T47D (cell line): Measurements from ENCODE around the gene MDM1.

Experiments
- DNase-seq, 2 experiments: peaks; one replicate each; pipeline versions ENCODE4 v3.0.0 to v3.0.0-alpha.2; 2011 to 2012; ENCODE audit warnings: low read depth in 1 of 2, low spot score in 1 of 2
- JUND ChIP-seq: IDR thresholded peaks from 2 replicates; pipeline ENCODE4 v1.6.1; 2012; ENCODE audit warnings: low read depth
- in situ Hi-C: cut with HindIII; loops from 2 replicates; pipeline ENCODE4 v1.10.0; 2016; ENCODE audit warnings: low sequenced_read_pairs, low pct_unique_long_range_greater_than_20kb

Gene MDM1

DNA sequence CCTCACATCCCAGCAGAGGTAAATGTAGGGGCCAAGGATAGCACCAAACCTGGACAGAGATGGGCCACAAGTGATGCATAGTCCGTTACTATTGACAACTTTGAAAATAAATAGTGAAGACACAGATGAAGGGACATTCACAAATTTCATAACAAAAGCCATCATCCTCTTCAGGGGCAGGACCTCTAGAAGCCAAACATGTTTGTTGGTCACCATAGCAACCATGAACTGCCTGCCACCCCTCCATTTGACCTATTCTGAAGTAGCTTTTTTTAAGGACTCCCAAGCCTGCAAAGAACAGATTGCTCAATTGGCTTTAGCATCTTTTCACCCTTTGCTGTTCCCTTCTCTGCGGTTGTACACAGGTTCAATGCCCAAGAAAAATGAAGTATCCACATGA is 35.7 kb upstream of the MDM1 start:
- in situ Hi-C loops, result no loop called here
- TF ChIP-seq JUND, result no peak

GRCh38 chr12:68367116-68367515 is 35.0 kb upstream of the MDM1 start:
- no peak for DNase-seq
- TF ChIP-seq JUND, result no peak
- in situ Hi-C loops, result no loop called here

More for the DNA sequence above, 35.7 kb upstream of the MDM1 start:
- DNase-seq, result no peak

DNA sequence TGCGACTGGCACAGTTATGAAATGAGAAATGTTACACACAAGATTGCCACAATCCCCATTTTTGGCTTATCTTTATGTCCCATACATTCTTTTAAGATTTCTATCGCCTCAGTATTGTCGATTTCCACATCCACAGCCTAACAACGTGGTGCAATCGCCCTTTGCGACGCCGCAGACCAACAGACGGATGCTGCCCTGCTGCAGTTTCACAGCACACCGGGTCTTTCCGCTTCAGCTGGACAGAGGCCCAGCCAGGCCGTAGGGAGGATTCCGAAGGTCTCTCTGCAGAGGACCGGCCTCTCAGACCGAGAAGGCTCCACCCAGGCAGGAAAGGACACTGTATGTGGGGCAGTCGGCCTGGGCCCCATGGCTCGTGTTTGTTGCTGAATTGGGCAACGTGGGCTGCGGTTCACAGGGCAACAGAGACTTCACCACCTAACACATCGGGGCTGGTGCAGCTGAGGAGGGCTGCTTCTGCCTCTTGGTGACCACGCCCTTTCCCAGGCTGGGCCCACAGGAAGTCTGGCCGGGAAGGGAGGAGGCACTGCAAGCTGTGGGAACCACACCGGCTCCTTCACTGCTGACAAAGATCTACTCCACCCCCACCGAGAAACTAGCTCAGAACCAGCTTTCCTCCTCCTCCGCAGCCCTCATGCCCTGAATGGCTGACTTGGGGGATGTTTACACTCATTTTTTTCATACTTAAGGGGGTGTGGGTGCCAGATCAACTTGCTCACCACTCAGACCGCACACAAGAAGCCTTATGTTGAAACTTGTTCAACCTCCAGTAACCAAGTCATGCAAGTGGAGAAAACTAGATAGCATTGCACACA is 32.9 kb upstream of the MDM1 start:
- in situ Hi-C loops, result no loop called here
- peak; percentile 81 to 97 for DNase-seq
- no peak for TF ChIP-seq JUND

DNA sequence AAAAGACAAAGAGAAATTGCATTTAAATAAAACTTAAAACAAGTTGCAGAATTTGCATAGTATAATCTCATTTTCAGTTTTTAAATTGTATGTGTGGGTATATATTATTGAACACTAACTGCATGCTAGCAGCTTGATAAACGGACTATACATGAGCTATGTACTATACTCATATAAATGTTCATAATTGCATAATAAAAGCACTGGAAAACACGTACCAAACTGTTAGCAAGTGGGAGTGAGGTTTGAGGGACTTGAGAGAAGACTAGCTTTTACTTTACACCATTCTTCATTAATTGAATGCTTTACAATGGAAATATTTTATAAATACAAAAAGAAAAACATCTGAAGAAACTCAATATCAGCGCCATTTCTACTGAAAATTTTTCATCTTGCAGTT is 32.2 kb upstream of the MDM1 start:
- no peak for TF ChIP-seq JUND
- in situ Hi-C loops, result no loop called here

GRCh38 chr12:68361953-68362352 is 29.8 kb upstream of the MDM1 start:
- TF ChIP-seq JUND, result no peak
- DNase-seq, result no peak
- in situ Hi-C loops, result no loop called here

More for the DNA sequence above, 32.2 kb upstream of the MDM1 start:
- no peak for DNase-seq

- no peak for DNase-seq
- no peak for TF ChIP-seq JUND
- in situ Hi-C loops, result no loop called here
Measured at GRCh38 chr12:68359674-68360073, 27.5 kb upstream of the MDM1 start.

GRCh38 chr12:68358532-68359485 is 26.6 kb upstream of the MDM1 start:
- DNase-seq, result peak; percentile 42 to 88
- TF ChIP-seq JUND, result no peak
- in situ Hi-C loops, result no loop called here

DNA sequence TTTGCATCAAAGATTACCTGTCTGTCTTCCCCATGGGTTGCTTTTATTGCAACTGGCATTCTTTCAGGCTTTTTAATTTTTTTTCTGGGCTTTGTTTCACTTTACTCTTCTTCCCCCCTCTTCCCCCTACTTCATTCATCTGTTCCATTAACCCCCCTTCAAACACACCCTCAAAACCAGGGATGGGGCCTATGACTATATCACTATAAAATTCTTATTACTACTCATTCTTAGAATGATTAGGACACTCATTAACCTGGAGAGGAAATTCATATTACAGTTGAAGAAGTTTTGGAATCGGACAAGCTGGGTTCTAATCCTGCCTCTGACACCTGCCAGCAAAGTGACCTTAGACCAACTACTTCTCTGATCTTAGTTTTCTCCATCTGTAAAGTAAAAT is 24.8 kb upstream of the MDM1 start:
- in situ Hi-C loops, result no loop called here
- no peak for DNase-seq
- TF ChIP-seq JUND, result no peak

DNA sequence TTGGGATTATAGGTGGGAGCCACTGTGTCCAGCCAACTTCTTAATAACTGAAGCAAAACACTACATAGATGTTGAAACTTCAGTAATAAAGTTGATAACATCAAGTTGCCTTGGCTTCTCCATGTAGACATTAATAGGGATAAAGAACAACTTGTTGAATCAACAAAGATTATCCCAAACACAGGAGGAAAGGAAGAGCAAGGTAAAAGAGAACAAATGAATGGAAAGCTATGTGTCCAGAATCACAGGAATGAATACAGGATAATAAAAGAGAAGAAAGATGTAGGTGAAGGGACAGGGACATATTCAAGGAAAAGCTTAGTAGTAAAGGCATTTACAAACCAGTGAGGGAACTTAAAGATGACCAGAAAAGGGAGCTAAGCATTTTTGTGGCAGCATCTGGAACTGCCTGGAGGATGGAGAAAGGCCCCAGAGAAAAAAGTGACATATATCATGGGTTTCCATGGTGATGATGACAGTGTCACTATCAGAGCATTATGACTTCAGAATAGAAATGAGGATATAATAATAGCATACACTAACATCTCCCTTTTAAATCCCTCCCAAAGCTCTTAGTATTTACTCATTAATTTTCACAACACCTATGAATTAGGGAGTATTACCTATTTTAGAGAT is 24.0 kb upstream of the MDM1 start:
- in situ Hi-C loops, result no loop called here
- DNase-seq, result no peak
- no peak for TF ChIP-seq JUND

DNA sequence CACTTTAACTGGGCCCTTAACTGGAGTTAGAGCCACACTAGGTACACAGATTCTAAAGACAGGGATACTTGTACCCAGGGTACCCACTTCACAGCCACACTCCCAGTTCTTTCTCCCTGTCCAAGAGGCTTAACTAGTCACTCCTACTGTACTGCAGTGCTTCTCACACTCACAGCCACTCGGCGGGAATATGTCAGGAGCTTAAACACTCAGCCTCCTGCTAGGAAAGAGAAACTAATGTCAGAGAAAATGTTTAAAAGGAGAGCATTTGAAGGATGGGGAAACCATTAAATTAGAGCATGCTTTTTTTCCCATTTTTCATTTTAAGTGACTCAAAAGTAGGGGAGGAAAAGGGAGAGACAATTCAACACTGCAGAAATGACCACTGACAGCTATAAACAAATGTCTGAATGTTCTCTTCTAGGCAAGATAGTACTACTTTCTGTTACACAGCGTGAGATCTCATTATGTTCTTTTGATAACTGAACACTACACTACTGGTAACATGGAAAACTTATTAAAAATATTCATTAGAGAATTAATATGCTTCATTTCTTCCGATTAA is 22.9 kb upstream of the MDM1 start:
- TF ChIP-seq JUND, result no peak
- no peak for DNase-seq
- in situ Hi-C loops, result no loop called here

DNA sequence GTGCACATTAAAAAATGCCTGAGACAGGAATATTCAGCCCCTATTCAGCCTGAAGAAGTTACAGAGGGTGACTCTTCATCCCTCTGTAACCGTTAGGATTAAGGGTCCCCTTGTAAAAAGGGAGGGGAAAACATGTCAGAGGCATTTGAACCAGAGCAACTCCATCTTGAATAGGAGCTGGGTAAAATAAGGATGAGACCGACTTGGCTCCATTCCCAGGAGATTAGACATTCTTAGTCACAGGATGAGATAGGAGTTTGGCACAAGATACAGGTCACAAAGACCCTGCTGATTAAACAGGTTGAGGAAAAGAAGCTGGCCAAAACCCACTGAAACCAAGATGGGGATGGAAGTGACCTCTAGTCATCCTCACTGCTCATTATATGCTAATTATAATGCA is 19.9 kb upstream of the MDM1 start:
- in situ Hi-C loops, result no loop called here
- no peak for TF ChIP-seq JUND
- no peak for DNase-seq

DNA sequence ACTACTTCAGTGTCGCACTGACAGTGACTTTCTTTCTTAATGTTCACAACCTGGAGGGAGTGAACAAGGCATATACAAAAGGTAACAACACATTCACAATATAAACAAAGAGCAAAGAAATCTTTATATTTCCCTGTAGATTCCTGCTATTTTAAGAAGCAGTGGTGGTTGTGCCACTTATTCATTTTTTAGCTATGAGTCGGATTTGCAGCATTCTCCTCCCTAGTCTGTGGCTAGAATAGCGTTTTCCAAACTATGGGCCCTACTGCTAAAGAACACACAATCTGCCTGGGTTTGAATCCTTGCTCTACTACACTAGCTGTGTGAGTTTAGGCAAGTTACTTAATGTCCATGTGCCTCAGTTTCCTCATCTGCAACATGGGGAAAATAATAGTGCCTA is 18.6 kb upstream of the MDM1 start:
- no peak for DNase-seq
- no peak for TF ChIP-seq JUND
- in situ Hi-C loops, result no loop called here
